GM18520 (cell line): ENCODE measurements around the gene YBX2.

ENCODE experiments used
- ATAC-seq: cut with Tn5 transposase; IDR thresholded peaks from one replicate; pipeline ENCODE4 v1.9.1; 2021; ENCODE audit not compliant: unreplicated experiment

YBX2 gene

GRCh38 chr17:7323731-7324437, 29.4 kb upstream of the YBX2 start:
- ATAC-seq: no peak

- no peak for ATAC-seq
Measured at GRCh38 chr17:7322520-7323194, 28.2 kb upstream of the YBX2 start.

GRCh38 chr17:7321466-7321865, 27.0 kb upstream of the YBX2 start:
- no peak for ATAC-seq

- ATAC-seq: no peak
Measured at GRCh38 chr17:7318121-7318860, 23.9 kb upstream of the YBX2 start.

GRCh38 chr17:7317161-7317803, 22.8 kb upstream of the YBX2 start:
- ATAC-seq: no peak

GRCh38 chr17:7315570-7316235, 21.3 kb upstream of the YBX2 start:
- ATAC-seq: no peak

GRCh38 chr17:7314719-7315569, 20.5 kb upstream of the YBX2 start, which contains the start of gene GPS2:
GPS2 (minus strand) TSS chr17:7315360; CDS start chr17:7315052, 308 bp downstream.
- ATAC-seq: peak; percentile 64

- ATAC-seq: no peak
Measured at GRCh38 chr17:7313890-7314718, 19.7 kb upstream of the YBX2 start.

- ATAC-seq: no peak
Measured at GRCh38 chr17:7313088-7313889, 18.9 kb upstream of the YBX2 start.

GRCh38 chr17:7312432-7313087, 18.1 kb upstream of the YBX2 start:
- ATAC-seq: no peak

- no peak for ATAC-seq
Measured at GRCh38 chr17:7311110-7311705, 16.8 kb upstream of the YBX2 start.

- no peak for ATAC-seq
Measured at GRCh38 chr17:7309628-7310027, 15.2 kb upstream of the YBX2 start.

- ATAC-seq: no peak
Measured at GRCh38 chr17:7308625-7309433, 14.4 kb upstream of the YBX2 start.

GRCh38 chr17:7307686-7308624, 13.5 kb upstream of the YBX2 start:
- no peak for ATAC-seq

GRCh38 chr17:7306911-7307685, 12.7 kb upstream of the YBX2 start, which contains the start of gene EIF5A:
EIF5A (plus strand) TSS chr17:7307628; CDS start chr17:7309636, 2,008 bp downstream.
- peak; percentile 62 for ATAC-seq
